Activated CD4-positive, alpha-beta T cell treated with anti-CD3 and anti-CD28 coated beads, Interleukin-2, amount 10 ng/mL, durations not matched to agents 7 days and 5 days (primary cell): ENCODE data around the gene MGAT4B. TPM values are rescaled to one million over a fixed set of nuclear protein-coding genes. Genes with fewer than 3 reads are reported as not detected.

Experiments used
- CTCF ChIA-PET: fragments of 350-600 bp; sonication (Branson Sonifier 250); formaldehyde crosslinking; loops from one replicate; lab custom pipeline; 2021; ENCODE audit warnings: antibody characterized with exemption; lab: Charles Lee
- POLR2A ChIA-PET: fragments of 350-600 bp; sonication (Branson Sonifier 250); formaldehyde crosslinking; loops from one replicate; lab custom pipeline; 2021; ENCODE audit warnings: antibody characterized with exemption; lab: Charles Lee
- DNase-seq: peaks from one replicate; pipeline ENCODE4 v3.0.0-alpha.2; 2020
- H3K27ac Mint-ChIP-seq: one replicate; pipeline ENCODE4 v1.8.0; 2021; ENCODE audit warnings: mild to moderate bottlenecking, moderate library complexity, mixed read lengths
- H3K27me3 Mint-ChIP-seq: one replicate; pipeline ENCODE4 v1.8.0; 2021; ENCODE audit warnings: mixed read lengths
- H3K36me3 Mint-ChIP-seq: one replicate; pipeline ENCODE4 v1.8.0; 2021; ENCODE audit warnings: low read depth, mixed read lengths
- H3K4me1 Mint-ChIP-seq: one replicate; pipeline ENCODE4 v1.8.0; 2021; ENCODE audit warnings: mixed read lengths
- H3K4me3 Mint-ChIP-seq: one replicate; pipeline ENCODE4 v1.8.0; 2021; ENCODE audit warnings: mild to moderate bottlenecking, moderate library complexity, mixed read lengths
- H3K9me3 Mint-ChIP-seq: one replicate; pipeline ENCODE4 v1.8.0; 2021; ENCODE audit warnings: mixed read lengths
- total RNA-seq, 2 experiments: library from RNA; stranded (reverse); gene quantifications; one replicate each; pipeline ENCODE4 v1.2.3, GENCODE V29; 2021

The MGAT4B gene
- total RNA-seq, 2 experiments from 2014 or later = 86.2 to 87.7 TPM

GRCh38 chr5:179815491-179816249 lies 9.0 kb upstream of the MGAT4B start:
- DNase-seq = no peak
- H3K36me3 Mint-ChIP-seq = peaks cover 19% of the 10 kb centered on the region
- no peak overlapping the region for H3K27ac Mint-ChIP-seq
- POLR2A ChIA-PET = no interaction called here
- H3K9me3 Mint-ChIP-seq = no peaks in the 10 kb centered on the region
- no peaks in the 10 kb centered on the region for H3K27me3 Mint-ChIP-seq
- peak overlapping the region; percentile 3 for H3K4me3 Mint-ChIP-seq
- H3K4me1 Mint-ChIP-seq = peaks cover 27% of the 10 kb centered on the region
- CTCF ChIA-PET = interaction anchor here (0.6 to 2.8 kb wide), 3 partner anchors 14 to 980 kb away, joined by 3 to 11 read pairs (median 8); no protein-coding TSS in a partner anchor

DNA sequence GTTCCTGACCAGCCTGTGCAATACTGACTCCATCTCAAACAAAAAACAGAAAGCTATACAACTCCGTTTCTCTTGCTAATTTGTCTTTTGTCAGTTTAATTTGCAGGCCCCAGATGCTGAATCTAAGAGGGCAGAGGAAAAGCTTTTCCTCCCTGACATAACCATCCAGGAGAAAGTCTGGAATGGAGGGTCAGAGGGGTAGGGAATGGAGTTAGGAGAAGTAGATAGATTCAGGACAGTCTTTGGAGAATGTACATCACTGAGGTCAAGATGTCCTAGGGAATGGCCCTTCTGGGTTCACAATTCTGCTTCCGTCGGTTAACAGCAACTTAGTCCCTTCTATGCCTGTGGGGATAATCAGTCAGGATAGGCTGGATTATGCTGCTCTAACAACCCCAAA lies 7.4 kb upstream of the MGAT4B start:
- no peak overlapping the region for H3K27ac Mint-ChIP-seq
- no peaks in the 10 kb centered on the region for H3K9me3 Mint-ChIP-seq
- no peaks in the 10 kb centered on the region for H3K27me3 Mint-ChIP-seq
- no peak overlapping the region for H3K4me3 Mint-ChIP-seq
- no peak for DNase-seq
- H3K4me1 Mint-ChIP-seq = peaks cover 17% of the 10 kb centered on the region
- ChIA-PET POLR2A (no interaction called here), CTCF (interaction anchor here (0.6 to 2.1 kb wide), 3 partner anchors 12 to 65 kb away, joined by 3 to 7 read pairs (median 3); no protein-coding TSS in a partner anchor)
- peaks cover 19% of the 10 kb centered on the region for H3K36me3 Mint-ChIP-seq

DNA sequence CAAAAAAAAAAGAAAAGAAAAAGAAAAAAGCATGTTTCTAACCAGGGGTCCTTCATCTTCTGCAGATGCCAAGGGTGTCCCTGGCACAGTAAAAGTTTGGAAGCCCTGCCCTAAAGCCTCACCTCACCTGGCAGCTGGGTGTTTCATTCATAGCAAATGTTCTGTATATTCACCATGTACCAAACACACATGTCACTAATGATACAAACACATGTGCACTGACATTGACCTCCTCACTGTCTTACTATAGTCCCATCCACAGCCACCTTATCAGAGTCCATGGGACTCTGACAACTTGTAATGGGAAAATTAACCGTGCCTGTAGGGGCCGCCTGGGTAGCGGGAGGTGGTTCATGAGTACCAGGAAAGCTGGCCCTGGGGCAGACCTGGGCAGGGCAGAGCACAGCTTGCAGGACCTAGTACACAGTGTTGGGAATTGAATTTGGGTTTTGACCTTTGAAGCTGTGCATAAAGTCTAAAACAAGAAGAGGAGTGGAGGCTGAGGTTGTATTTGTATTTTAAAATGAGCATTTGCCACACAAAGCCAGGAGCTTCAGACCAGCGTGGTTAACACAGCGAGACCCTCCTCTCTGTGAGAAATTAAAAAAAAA lies 6.4 kb upstream of the MGAT4B start:
- ChIA-PET CTCF (interaction anchor here (0.6 to 2.1 kb wide), 6 partner anchors 11 to 285 kb away, joined by 3 to 7 read pairs (median 3); no protein-coding TSS in a partner anchor), POLR2A (no interaction called here)
- Mint-ChIP-seq H3K4me1 (peaks cover 11% of the 10 kb centered on the region), H3K4me3 (no peak overlapping the region), H3K36me3 (peaks cover 19% of the 10 kb centered on the region), H3K9me3 (no peaks in the 10 kb centered on the region), H3K27ac (no peak overlapping the region), H3K27me3 (no peaks in the 10 kb centered on the region)
- no peak for DNase-seq

DNA sequence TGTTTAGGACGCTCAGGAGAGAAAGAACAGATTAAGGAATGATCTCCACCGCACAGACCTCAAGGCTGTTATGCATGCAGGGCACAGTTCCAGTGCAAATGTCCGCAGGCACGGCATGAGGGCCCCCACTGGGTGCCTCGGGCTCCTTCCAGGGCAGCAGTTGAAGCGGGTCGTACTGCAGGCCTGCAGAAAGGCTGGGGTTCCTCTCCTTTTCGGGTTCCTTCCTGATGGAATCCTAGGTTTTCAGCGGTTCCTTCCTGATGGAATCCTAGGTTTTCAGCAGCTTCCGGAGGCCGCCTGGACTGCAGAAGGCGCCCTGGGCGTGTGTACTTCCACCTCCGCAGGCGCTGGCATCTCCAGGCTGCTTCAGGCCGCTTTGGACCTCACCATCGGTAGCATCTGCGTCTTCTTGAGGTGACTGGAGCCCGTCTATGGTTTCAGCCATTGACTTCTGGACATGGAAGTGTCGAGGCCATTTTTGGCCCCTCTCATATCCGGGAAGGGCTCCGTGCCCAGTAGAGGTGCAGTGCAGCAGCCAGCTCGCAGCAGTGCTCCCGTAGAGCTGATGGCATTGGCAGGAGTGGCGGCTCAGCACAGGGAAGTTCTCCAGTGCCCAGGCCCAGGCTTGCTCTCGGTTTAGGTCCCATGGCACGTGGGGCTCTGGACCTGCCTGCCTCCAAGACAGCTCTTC lies 5.6 kb upstream of the MGAT4B start:
- CTCF ChIA-PET = interaction anchor here (1.1 to 2.1 kb wide), 2 partner anchors 13 to 49 kb away, joined by 3 to 7 read pairs; no protein-coding TSS in a partner anchor
- POLR2A ChIA-PET = no interaction called here
- no peak overlapping the region for H3K27ac Mint-ChIP-seq

GRCh38 chr5:179805529-179806249 lies 977 bp downstream of the MGAT4B start:
- Mint-ChIP-seq H3K27me3 (no peaks in the 10 kb centered on the region), H3K4me3 (peak overlapping the region; percentile 83), H3K27ac (peak overlapping the region; percentile 90), H3K9me3 (no peaks in the 10 kb centered on the region), H3K4me1 (peaks cover 31% of the 10 kb centered on the region), H3K36me3 (peaks cover 2% of the 10 kb centered on the region)
- CTCF ChIA-PET = interaction anchor here (0.5 to 1.0 kb wide), 2 partner anchors 69 to 135 kb away, joined by 3 read pairs; no protein-coding TSS in a partner anchor
- POLR2A ChIA-PET = no interaction called here
- DNase-seq = peak; percentile 51

More for the DNA sequence above, 5.6 kb upstream of the MGAT4B start:
- Mint-ChIP-seq H3K36me3 (peaks cover 19% of the 10 kb centered on the region), H3K27me3 (no peaks in the 10 kb centered on the region), H3K4me1 (peaks cover 8% of the 10 kb centered on the region), H3K4me3 (no peak overlapping the region), H3K9me3 (no peaks in the 10 kb centered on the region)
- no peak for DNase-seq

DNA sequence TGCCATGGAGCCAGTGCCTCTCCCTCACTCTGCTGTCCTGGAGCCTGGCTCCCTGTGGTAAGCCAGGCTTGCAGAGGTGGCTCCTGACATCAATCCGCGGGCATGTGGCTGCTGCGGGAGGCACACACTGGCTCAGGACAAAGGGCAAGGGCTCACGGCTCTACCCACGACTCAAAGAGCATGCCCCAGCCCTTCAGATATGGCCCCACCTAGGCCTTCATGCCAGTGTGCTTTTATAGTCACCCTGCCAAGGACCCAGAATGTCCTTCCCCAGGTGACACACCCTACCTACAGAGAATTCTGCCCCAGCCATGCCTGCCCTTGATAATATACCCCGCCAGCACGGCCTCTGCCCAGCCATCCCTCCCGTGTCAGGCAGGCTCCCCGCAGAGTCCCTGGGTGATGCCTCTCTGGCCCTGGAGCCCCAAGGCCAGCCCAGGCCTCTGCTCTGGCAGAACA lies 1.6 kb downstream of the MGAT4B start:
- peak overlapping the region; percentile 90 for H3K27ac Mint-ChIP-seq
- H3K4me1 Mint-ChIP-seq = peaks cover 30% of the 10 kb centered on the region
- no peak for DNase-seq
- peaks cover 2% of the 10 kb centered on the region for H3K36me3 Mint-ChIP-seq
- no peaks in the 10 kb centered on the region for H3K9me3 Mint-ChIP-seq
- CTCF ChIA-PET = interaction anchor here (0.5 kb wide), 1 partner anchor 134 kb away, joined by 3 read pairs; no protein-coding TSS in a partner anchor
- POLR2A ChIA-PET = no interaction called here
- no peaks in the 10 kb centered on the region for H3K27me3 Mint-ChIP-seq
- H3K4me3 Mint-ChIP-seq = peak overlapping the region; percentile 83

DNA sequence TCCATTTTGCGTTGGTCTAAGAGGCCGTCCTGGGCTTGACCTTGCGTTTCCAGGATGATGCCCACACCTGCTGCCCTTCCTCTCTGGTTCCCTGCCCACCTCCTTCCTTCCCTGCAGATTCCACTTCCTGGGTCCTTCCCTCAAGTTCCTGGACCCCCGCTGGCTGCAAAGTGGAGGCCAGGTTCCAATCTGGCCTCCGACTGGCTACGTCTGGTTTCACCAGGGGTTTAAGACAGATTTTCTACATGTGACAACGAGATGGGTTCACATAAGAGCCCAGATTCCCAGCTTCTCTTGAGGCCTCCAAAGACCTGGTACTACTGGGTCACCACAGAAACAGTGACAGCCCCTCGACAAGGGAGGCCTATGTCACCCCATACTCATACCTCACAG lies 2.1 kb downstream of the MGAT4B start:
- CTCF ChIA-PET = interaction anchor here (1.6 kb wide), 1 partner anchor 16 kb away, joined by 3 read pairs; the partner anchor contains the start of gene SQSTM1

DNA sequence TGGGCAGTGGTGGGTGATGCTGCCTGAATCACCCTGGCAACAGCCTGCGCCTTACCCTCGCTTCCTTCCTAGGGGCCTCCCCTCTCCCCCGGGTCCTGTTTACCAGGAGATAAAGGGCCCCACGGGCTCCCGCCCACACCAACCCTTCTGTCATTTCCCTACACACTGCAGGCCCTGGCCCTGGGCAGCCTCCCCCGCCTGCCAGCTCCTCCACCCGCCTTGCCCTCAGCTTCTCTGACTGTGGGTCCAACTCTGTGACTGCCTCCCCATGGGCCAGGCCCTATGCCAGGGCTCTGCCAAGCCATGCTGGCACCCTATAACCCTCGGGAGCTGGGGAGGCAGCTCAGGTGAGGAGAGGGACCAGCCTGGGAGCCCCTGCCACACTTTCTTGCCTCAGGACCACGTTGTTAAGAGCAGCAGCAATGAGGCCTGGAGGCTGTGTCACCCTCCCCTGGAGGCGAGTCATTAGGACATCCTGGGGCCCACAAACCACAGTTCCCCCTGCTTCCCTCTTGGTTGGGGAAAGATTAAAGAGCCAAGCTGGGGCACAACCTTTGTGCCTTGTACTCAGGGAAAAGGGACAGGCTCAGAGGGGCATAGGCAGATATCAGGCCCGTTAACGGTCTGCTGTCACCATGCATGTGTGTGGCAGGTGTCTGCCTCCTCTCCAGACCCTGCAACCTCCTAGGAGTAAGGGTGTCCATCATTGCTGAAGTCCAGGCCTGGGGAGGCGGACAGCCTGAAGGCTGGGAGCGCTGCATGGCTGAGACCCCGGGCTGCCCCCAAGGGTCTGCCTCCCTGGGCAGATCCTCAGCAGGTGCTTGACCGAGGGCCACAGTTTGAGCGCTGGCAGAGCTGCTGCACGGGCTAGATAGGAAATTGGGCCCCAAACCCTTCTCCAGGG lies 2.8 kb downstream of the MGAT4B start:
- peaks cover 30% of the 10 kb centered on the region for H3K4me1 Mint-ChIP-seq
- H3K4me3 Mint-ChIP-seq = peak overlapping the region; percentile 83
- no peak for DNase-seq
- peak overlapping the region; percentile 90 for H3K27ac Mint-ChIP-seq
- POLR2A ChIA-PET = no interaction called here
- CTCF ChIA-PET = interaction anchor here (0.6 to 2.5 kb wide), 3 partner anchors 17 to 103 kb away, joined by 3 to 8 read pairs (median 3); partner anchors contain the start of gene SQSTM1
- H3K36me3 Mint-ChIP-seq = peaks cover 8% of the 10 kb centered on the region
- H3K27me3 Mint-ChIP-seq = no peaks in the 10 kb centered on the region
- H3K9me3 Mint-ChIP-seq = no peaks in the 10 kb centered on the region

More for the DNA sequence above, 2.1 kb downstream of the MGAT4B start:
- H3K4me3 Mint-ChIP-seq = peak overlapping the region; percentile 83
- H3K27me3 Mint-ChIP-seq = no peaks in the 10 kb centered on the region
- POLR2A ChIA-PET = no interaction called here
- no peak for DNase-seq
- H3K9me3 Mint-ChIP-seq = no peaks in the 10 kb centered on the region
- H3K4me1 Mint-ChIP-seq = peaks cover 30% of the 10 kb centered on the region
- H3K36me3 Mint-ChIP-seq = peaks cover 4% of the 10 kb centered on the region
- H3K27ac Mint-ChIP-seq = peak overlapping the region; percentile 90

DNA sequence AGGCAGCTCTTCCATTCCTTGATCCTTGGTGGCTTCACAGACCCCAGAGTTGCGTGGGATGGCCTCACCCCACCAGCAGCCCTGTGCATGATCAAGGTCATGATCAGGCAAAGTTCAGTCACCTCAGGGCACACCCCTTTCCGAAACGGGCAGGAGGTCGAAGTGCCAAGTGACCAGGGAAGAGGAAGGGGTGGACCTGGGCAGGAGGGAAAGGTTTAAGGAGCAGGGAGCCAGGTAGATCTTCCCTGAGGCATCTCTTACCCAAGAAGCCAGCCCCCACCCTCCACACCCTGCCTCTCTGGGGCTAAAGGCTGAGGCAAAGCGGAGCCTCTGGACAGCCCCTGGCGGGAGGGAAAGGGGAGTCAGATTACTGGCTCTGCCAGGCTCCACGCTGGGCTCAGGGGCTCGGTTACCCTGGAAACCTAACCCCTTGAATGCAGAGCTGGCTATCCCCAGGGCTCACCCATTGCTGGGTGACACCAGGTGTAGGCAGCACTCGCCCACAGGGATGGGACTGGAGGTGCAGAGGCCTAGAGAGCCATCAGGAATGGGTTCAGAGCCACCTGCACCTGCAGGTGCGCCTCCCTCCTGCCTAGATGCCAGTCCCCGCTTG lies 3.6 kb downstream of the MGAT4B start:
- no peak overlapping the region for H3K4me3 Mint-ChIP-seq
- no peaks in the 10 kb centered on the region for H3K9me3 Mint-ChIP-seq
- H3K36me3 Mint-ChIP-seq = peaks cover 8% of the 10 kb centered on the region
- peak overlapping the region; percentile 19 for H3K27ac Mint-ChIP-seq
- POLR2A ChIA-PET = no interaction called here
- H3K4me1 Mint-ChIP-seq = peaks cover 28% of the 10 kb centered on the region
- H3K27me3 Mint-ChIP-seq = no peaks in the 10 kb centered on the region
- CTCF ChIA-PET = interaction anchor here (0.6 to 2.5 kb wide), 10 partner anchors 9 to 105 kb away, joined by 3 to 13 read pairs (median 6); partner anchors contain the start of genes LTC4S and SQSTM1
- no peak for DNase-seq

DNA sequence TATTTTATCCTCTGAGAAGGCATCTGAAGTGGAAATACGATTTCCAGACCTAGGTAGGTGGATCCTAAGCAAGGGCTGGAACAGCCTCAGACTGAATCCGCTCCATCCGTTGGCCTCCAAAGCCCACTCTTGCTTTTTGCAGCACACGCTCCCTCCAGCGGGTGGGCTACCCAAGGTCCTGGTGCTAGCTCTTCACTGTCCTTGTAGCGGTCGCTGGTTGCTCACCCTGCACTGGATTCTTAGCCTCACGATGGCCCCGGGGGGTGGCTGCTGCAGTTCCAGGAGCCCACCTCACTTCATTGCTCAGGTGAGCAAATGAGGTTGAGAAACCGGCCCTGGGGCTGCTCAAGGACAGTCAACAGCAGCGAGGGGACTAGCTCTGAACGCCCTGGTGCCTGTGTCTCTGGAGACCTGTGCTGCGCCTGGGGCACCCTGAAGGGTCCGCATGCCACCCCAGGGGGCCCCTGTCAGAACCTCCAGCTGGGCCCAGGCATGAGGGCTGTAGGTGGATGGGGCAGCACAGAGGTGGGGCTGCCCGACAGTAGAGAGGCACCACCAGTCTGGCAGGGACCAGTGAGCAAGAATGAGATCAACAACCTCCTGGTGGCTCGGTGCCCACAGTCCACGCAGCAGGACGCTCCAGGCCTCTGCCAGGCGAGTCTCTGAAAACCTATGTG lies 4.3 kb downstream of the MGAT4B start:
- Mint-ChIP-seq H3K27ac (no peak overlapping the region), H3K9me3 (no peaks in the 10 kb centered on the region), H3K4me3 (no peak overlapping the region), H3K36me3 (peaks cover 8% of the 10 kb centered on the region), H3K27me3 (no peaks in the 10 kb centered on the region), H3K4me1 (peaks cover 28% of the 10 kb centered on the region)
- CTCF ChIA-PET = interaction anchor here (0.5 to 2.5 kb wide), 22 partner anchors 9 to 290 kb away, joined by 3 to 13 read pairs (median 4); partner anchors contain the start of gene LTC4S
- POLR2A ChIA-PET = no interaction called here
- no peak for DNase-seq
